HG02642 (cell line): ENCODE data around the gene FOXJ2.
"Not testable (repeated sequence)": the region's sequence is repeated elsewhere in the genome, so short reads cannot be mapped to it uniquely, and the experiment has no call there.

ENCODE experiments used
- ATAC-seq: cut with Tn5 transposase; IDR thresholded peaks from one replicate; pipeline ENCODE4 v1.9.1; 2021; ENCODE audit warnings: mild to moderate bottlenecking; ENCODE audit not compliant: unreplicated experiment, poor library complexity

FOXJ2 gene

GRCh38 chr12:8057839-8058238 lies 25.3 kb downstream of the FOXJ2 start:
- ATAC-seq = no peak

GRCh38 chr12:8058506-8058905 lies 26.0 kb downstream of the FOXJ2 start:
- ATAC-seq = no peak

- no peak for ATAC-seq
Observed at GRCh38 chr12:8064131-8064530, 31.6 kb downstream of the FOXJ2 start.

- ATAC-seq = peak; percentile 61
Observed at GRCh38 chr12:8065991-8066594, 33.6 kb downstream of the FOXJ2 start, which contains the start of gene C3AR1. Gene C3AR1 (minus strand): TSS chr12:8066359. CDS start chr12:8060185, 6,174 bp downstream.

- ATAC-seq = no peak
Observed at GRCh38 chr12:8069582-8069981, 37.1 kb downstream of the FOXJ2 start.

- not testable (repeated sequence) for ATAC-seq
Observed at GRCh38 chr12:8071820-8072219, 39.3 kb downstream of the FOXJ2 start.

- ATAC-seq = no peak
Observed at GRCh38 chr12:8075935-8076334, 43.4 kb downstream of the FOXJ2 start.

GRCh38 chr12:8076366-8076765 lies 43.9 kb downstream of the FOXJ2 start:
- ATAC-seq = no peak

- no peak for ATAC-seq
Observed at GRCh38 chr12:8077207-8077606, 44.7 kb downstream of the FOXJ2 start.

GRCh38 chr12:8078398-8078797 lies 45.9 kb downstream of the FOXJ2 start:
- no peak for ATAC-seq

GRCh38 chr12:8078916-8079315 lies 46.4 kb downstream of the FOXJ2 start:
- ATAC-seq = no peak

GRCh38 chr12:8080120-8080519 lies 47.6 kb downstream of the FOXJ2 start:
- ATAC-seq = no peak

- no peak for ATAC-seq
Observed at GRCh38 chr12:8081251-8081920, 48.9 kb downstream of the FOXJ2 start.

GRCh38 chr12:8082808-8083100 lies 50.2 kb downstream of the FOXJ2 start:
- ATAC-seq = no peak

GRCh38 chr12:8084351-8084750 lies 51.8 kb downstream of the FOXJ2 start:
- ATAC-seq = not testable (repeated sequence)

GRCh38 chr12:8087666-8088065 lies 55.1 kb downstream of the FOXJ2 start:
- no peak for ATAC-seq

- peak; percentile 68 for ATAC-seq
Observed at GRCh38 chr12:8088574-8088973, 56.1 kb downstream of the FOXJ2 start.

GRCh38 chr12:8089277-8089676 lies 56.8 kb downstream of the FOXJ2 start:
- not testable (repeated sequence) for ATAC-seq

GRCh38 chr12:8089716-8090115 lies 57.2 kb downstream of the FOXJ2 start:
- ATAC-seq = no peak

- no peak for ATAC-seq
Observed at GRCh38 chr12:8093291-8093690, 60.8 kb downstream of the FOXJ2 start.

GRCh38 chr12:8096281-8096915 lies 63.9 kb downstream of the FOXJ2 start:
- ATAC-seq = no peak

GRCh38 chr12:8099235-8099634 lies 66.7 kb downstream of the FOXJ2 start:
- ATAC-seq = no peak
